Measurements from ENCODE around the gene GLA.

GLA gene

GRCh38 chrX:101357166-101357795 is 50.4 kb downstream of the GLA start:
- no peak for DNase-seq (ENCODE audit: low spot score)

DNA sequence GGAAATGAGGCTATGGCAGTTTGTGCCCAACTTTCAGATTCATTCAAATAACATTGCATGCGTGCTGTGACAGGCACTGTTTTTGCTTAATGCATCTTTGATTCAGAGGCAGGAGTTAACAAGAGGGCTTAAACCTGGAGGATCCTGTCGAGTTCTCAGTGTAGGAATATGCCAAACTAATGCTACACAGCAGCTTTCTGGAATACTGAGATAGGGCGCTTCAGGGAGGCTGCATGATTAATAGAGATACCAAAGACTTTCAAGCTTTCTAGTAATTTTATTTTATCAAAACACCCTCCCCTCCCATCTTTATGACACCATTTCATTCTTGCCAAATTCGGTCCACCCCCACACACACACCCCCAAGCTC is 58.5 kb downstream of the GLA start:
- no peak for DNase-seq (ENCODE audit: low spot score)

DNA sequence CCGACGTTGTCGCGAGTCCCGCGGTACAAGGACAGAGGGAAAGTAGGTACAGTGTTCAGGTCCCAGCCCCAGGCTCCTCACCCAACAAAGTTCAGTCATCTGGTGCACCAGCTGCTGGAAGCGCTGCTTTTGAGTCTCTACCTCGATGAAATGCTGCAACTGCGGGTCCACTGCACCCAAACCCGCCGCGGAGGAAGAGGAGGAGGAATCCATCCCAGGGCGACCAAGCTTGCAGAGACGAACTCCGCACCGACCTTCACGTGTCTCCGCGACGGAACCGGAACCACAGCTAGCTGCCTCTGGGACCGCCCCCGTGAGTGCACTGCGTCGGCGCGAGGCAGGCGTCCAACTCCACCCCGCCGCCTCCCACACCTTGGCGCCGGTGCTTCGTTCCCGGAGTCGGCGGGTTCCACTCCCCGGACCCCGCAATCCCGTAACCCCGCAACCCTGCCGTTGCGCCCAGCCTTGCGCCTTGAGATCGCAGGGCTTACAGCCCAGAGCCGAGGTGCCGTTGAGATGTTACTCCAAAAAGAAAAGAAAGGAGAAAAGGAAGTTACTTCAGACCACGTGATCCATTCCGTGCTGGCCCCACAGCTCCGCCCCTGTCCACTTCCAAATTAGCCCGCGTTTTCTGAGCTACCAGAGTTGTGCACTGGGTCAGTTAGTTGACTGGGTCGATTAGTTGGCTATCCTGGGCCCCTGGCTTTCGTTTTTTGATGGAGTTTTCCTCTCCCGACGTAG is 59.1 kb downstream of the GLA start, which contains the start of gene TIMM8A:
Gene TIMM8A, minus strand, starts transcription at position 291 of the 741 bp plus-strand sequence. Its CDS starts 78 bp downstream, at position 213.
- peak; percentile 80 for DNase-seq (ENCODE audit: low spot score)

DNA sequence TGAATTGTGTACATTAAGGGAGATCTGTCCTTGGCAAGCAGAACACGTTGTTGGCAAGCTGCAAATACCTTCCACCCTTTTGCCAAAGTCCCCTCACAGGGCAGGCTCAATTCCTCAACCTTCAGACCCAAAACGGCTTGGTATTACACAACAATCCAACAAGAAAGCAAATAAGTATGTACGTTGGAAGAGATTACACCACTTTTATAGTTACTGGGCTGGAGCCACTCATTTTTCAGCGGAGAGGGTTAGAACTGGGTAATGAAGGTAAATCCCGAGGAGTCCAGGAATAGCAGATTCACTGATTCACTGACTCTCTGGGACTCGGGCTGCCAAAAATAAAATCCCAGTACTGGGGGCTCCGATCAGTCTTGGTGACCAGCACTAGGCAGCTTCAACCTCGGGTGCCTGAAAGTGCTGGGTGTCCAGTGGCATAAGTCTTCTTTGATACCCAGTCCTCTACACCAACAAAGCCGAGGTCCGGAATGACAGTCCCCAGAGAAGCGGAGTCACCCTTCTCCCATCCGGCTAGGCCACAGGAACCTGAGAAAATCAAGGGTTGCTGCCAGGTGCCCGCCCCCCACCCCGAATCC is 59.8 kb downstream of the GLA start:
- DNase-seq (ENCODE audit: low spot score): peak; percentile 17
